Left ventricle myocardium superior (tissue), 1 donor: Measurements from ENCODE around the gene UXS1. TPM values are rescaled to one million over a fixed set of nuclear protein-coding genes. Genes with fewer than 3 reads are reported as not detected.

ENCODE experiments used
- ATAC-seq: fragments of 200-7000 bp; cut with Tn5 transposase; one replicate; pipeline ENCODE4 v1.9.1; 2020; ENCODE audit warnings: mild to moderate bottlenecking, moderate library complexity
- DNase-seq: peaks from one replicate; pipeline ENCODE4 v3.0.0-alpha.2; 2020
- intact Hi-C: fragments of 100-400 bp; cut with micrococcal nuclease; formaldehyde crosslinking; loops from one replicate; pipeline ENCODE4 v1.11.0; 2022
- total RNA-seq: library from RNA; stranded (reverse); fragmentation: NEBNext Ultra II Directional; extraction: Animal tissue kit (Norgen Biotek cat#: 25700); gene quantifications from one replicate; pipeline ENCODE4 v1.2.1, GENCODE V29; 2021
- donor health status: DM: no; HTN: yes; CAD: no; lungs with severe emphysema.

The UXS1 gene
- total RNA-seq, 1 donor from 2014 or later: 21.7 TPM

DNA sequence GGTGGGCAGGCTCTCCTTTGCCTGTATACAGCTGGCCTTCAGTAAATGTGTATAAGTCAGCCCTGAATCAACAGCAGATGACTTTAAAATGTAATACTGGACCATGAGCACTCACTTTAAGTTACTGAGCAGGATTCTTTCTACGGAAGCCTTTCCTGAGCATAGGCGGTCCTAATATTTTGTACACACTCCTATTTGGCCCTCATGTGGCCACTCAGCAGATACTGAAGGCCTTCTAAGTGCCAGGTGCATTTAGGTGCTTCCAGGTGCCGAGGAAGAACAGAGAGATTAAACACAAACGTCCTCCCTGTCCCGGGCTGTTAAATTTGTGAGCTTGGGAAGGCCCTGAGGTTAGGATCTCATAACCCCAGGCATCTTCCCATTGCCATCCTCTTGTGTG is 27.0 kb downstream of the UXS1 start:
- intact Hi-C loops: no loop called here
- ATAC-seq (no peak), DNase-seq (no peak)

DNA sequence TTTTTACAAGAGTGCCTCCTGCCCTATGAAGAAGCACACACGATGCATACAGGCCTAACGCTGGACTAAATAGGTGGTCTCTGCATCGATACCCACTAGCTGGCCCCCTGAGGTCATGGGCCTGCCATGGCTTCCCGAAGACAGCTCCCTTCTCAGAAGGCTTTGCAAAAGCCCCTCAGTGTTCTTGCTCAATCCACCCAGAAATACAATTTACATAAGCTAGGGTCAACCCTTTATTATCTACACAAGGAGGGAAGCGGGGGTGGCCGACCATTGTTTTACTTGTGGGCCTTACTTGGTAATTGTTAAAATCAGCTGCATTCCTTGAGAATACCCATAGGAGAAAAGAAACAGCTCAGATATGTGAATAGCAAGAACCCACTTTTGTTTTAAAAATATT is 28.5 kb downstream of the UXS1 start:
- no peak for ATAC-seq
- intact Hi-C loops: no loop called here

DNA sequence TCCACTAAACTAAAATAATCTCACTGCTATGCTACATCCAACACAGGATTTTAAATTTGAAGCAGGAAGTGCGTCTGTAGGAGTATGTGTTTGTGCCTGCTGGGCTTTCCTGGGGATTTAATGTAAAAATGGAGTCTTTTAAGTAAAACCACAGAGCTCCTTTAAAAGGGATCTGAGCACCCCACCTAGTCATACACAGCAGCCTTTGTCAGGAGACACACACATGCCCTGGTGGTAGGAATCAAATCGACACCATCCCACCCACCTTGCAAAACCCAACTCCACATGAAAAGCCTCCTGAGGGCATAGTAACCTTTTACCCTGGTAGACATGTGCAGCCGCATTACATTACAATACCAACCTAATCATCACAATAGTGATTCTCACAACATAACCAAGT is 29.1 kb downstream of the UXS1 start:
- ATAC-seq: no peak
- intact Hi-C loops: no loop called here
- no peak for DNase-seq

More for the DNA sequence above, 28.5 kb downstream of the UXS1 start:
- no peak for DNase-seq

DNA sequence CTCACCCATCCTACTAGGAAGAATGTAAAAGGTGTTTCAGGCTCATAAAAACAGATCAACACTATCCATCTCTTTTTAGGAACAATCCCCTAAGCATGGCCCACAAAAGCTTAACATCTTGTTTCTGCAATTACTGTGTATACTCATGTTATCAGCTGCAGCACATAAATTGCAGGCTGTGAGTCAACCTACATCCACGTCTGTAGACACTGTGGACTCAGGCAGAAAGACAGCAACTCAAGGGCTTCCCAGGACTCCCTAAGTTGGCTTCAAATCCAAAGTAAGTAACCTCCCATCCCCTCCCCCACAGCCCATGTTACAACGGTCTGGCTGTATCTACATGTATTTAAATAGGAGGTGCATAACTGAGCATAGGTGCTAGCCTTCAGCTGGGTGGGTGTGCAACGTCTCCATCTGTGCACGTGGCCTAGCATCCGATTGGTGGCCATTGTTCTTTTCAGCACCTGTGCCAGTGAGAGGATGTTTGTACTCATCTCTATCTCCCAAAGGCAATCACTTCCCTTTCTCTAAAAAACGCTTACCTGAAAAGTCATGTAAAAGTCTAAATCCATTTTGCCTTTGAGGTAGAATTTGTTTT is 30.1 kb downstream of the UXS1 start:
- no peak for DNase-seq
- ATAC-seq: no peak
- intact Hi-C loops: no loop called here

DNA sequence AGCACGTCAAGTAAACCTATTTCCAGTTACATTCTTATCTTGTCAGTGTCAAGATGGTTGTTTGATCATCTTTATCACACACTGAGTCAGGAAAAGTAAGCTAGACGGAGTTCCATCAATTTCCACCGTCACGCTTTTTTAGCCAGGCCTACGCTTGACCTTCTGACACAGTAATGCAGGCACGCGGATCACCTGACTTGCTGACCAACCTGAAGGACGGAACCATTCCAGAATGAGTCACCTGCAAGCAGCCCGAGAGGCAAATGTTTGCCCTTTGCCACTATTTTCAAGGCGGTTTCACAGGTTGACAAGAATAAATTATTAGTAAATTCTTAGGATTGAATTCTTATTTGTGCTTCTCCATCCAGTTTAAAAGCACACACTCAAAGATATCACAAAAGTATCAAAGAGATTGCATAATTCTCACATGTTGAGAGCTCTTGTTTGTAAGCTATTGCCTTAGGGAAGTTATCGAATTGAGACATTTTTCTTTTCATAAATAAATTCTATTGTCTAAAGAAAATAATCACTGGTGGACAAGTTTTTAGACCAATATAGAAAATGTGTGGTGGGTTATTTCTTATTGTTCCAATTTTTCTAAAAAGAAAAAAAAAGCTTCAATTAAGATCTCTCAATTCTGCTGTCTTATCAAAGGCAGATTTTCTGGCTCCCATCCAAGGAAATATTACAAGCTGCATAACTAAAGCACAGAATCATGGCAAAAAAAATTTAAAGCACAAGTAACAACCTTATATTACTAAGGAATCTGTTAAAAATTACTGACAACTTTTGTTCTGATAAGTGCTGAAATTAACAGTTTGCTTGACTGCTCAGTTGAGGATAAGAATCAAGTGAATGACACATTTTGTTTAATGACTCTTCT is 31.9 kb downstream of the UXS1 start:
- no peak for DNase-seq
- intact Hi-C loops: no loop called here

DNA sequence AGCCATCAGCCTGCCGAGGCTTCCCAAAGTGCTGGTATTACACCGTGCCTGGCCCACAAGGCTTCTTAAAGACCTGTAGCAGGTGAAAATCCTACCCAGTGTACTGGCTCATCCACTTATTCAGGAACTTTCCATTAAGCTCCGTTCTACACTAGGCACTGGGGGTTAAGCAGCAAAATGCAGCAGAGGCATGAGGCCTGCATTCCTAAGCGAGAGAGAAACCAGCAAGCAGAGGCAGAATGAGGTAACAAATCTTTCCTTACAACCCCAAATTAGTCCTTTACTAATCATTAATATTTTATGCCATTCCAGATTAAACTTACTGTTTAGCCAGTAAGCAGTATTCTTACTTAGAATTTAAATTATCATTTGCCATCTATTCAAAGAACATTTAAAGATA is 32.8 kb downstream of the UXS1 start:
- intact Hi-C loops: no loop called here
- DNase-seq: no peak
- ATAC-seq: no peak

More for the DNA sequence above, 31.9 kb downstream of the UXS1 start:
- peak; percentile 48 for ATAC-seq

DNA sequence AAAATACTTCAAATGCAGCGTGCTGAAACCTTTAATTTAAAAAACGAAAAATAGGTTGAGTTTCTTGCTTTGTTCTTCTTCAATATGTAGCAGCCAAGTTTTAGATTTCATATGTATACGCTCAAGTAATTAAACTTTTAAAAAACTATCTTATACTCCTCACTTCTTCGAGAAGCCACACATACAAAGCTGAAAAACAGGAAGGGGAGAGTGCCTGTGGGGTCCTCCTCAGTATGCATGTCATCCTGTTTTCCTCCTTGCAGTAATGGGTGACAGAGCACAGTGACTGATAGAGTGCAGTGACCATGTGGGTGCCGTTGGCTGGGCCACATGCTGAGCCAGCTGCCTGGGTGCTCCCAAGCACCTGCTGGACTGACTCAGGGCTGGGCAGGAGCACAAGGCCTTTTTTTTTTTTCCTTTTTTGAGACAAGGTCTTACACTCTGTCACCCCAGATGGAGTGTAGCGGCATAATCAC is 33.3 kb downstream of the UXS1 start:
- DNase-seq (no peak), ATAC-seq (no peak)
- intact Hi-C loops: no loop called here

DNA sequence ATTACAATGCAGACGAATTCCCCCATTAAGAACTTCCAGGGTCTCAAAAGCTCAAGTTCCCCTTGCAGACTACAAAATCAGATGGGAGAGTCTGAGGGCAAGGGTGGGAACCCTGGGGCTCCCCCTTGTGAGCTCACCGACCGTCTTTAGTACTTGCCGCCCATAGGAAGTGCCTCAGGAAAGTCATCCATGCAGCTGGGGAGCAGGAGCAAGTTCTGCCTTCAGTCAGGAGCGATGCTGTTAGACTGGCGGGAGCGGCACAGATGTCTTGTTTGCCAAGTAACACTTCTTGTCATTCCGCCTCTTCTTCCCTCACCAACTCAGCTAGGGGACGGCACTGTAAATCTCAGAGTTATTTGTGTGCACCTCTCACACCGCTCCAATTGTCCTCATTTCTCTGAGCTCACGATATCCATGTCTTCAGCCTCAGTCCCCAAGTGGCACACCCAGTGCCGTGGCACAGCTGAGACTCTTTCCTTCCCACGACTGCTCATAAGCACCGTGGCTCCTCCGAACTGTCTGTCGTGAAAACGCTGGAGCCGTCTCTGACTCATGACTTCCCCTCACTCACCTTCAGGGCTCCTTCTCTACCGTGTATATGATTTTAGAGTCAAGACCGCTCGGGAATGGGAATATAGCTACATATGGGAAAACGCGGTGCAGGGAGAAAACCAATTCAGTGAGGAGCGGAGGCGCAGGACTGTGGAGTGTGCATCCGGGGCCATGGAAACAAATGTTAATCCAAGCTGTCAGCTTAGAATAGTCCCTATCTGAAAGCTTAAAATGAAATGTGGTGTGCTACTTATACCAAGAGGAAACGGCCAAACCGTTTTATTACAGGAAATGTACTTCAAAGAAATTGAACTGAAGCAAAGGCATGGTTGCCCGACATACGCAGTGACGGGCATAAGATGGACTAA is 34.0 kb downstream of the UXS1 start:
- intact Hi-C loops: no loop called here
- DNase-seq (no peak), ATAC-seq (no peak)

DNA sequence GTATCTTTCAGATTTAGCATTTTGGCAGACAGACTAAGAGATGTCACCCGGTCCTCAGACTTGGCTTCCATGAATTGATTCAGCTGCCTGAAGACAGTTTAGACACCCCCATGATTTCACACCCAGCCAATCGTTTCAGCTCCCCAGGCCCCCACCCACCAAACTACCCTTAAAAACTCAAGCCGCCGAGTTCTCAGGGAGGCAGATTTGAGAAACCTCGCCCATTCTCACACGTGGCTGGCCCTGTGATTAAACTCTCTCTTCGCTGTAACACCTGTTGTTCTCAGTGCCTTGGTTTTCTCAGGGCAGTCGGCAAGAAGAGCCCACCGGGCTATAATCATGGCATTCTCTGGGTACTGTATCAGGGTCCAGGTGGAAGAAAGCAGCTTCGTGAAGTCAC is 35.2 kb downstream of the UXS1 start:
- DNase-seq (no peak), ATAC-seq (no peak)
- intact Hi-C loops: no loop called here

DNA sequence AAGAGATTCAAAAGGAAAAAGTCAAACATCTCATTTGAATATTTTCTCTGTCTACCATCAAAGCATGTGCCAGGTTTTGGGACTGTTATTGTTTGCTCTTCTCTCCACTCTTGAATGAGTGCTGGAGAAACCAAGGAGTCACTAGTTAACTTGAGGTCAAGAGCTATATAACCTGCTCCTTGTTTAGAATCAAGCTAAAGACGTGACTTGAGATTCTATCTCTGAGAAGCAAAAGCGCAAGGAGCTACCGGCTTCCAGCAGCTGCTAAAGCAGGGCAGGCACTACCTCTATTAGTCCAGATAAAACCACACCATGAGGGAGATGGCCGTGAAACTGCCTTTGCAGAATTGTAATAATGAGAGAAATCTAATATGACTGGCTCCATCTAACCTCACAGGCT is 36.0 kb downstream of the UXS1 start:
- intact Hi-C loops: no loop called here
- DNase-seq: no peak
- ATAC-seq: no peak

DNA sequence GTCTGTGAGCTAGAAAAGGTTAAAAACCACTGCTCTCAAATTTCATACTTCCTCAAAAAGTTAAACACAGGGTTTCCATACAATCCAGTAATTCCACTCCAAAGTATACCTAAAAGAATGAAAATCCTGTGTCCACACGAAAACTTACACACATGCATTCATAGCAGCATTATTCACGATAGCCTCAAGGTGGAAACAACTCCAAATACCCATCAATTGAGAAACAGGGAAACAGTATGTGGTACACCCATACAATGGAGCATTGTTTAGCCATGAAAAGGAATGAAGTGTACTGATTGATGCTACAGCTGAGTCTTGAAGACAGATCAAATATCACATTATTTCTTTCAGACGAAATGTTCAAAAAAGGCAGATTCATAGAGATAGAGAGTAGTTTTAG is 36.7 kb downstream of the UXS1 start:
- DNase-seq (no peak), ATAC-seq (no peak)
- intact Hi-C loops: no loop called here

DNA sequence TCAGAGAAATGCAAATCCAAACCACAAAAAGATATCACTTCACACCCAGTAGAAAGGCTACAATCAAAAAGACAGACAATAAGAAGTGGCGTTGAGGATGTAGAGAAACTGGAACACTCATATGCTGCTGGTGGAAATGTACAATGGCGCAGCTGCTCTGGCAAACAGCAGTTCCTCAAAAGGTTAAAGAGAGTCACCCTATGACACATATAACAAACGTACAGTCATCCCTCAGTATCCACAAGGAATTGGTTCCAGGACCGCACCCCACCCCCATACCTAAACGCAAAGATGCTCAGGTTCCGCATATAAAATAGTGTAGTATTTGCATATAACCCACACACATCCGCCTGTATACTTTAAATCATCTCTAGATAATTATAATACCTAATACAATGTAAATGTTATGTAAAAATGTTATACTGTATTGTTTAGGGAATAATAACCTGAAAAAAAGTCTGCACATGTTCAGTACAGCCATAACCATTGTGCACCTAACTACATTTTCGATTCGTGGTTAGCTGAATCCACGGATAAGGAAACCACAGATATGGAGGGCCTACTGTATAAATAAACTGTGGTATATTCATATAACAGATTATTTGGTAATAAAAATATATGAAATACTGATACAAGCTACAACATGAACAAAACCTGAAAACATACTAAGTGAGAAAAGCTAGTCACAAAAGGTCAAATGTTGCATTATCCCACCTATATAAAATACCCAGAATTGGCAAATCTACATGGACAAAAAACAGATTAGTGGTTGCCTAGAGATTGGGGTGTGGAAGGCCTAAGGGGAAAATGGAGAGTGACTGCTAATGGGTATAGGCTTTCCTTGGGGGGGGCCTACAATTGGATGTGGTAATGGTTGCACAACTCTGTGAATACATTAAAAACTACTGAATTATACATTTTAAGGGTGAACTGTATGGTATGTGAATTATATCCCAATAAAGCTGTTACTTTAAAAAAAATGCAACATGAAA is 37.5 kb downstream of the UXS1 start:
- intact Hi-C loops: no loop called here
- DNase-seq (no peak), ATAC-seq (no peak)

DNA sequence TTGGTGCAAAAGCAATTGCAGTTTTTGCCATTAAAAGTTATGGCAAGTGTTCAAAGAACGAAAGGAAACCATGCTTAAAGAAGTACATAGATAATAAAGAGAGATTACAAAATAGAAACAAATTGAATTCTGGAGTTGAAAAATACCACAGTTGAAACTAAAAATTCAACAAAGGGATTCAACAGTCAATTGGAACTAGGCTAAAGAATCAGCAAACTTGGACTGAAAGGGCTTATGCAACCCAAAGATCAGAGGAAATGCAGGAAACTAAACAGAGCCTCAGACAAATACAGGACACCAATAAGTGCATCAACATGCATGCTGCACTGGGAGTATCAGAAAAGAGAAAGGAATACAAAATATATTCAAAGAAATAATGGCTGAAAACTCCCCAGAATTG is 40.3 kb downstream of the UXS1 start:
- DNase-seq: no peak
- no peak for ATAC-seq
- intact Hi-C loops: no loop called here

DNA sequence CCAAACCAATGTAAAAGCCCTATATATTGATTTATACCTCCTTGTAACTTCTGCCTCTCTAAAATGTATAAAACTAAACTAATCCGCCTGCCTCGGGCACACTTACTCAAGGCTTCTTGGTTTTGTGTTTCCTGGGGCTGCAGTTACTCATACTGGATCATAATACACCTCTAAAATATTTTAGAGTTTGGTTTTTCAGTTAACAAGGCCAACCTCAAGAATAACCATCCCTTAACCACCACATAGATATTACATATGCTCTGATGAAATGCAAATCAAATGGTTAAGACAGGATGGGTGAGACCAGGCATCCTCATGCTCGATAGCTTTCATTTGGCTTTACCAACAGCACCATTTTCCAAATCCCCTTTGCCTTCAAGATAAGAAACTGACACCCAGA is 46.4 kb downstream of the UXS1 start:
- ATAC-seq (no peak), DNase-seq (no peak)
- intact Hi-C loops: no loop called here

DNA sequence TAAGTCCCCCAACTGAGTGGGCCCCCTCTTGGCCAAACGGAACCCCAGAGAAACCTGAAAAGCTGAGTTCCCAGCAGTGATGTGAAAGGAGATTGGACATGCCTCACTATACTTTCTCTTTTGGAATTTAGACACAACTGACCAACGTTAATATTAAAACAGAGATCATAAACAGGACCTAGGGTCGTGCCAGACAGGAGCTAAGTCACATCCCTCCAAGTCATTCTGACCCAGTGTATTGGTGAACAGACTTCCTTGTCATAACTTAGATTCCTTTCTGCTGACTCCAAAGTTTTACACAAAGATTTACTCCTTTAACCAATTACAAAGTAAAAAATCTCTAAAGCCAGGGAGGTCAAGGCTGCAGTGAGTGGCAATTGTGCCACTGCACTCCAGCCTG is 46.9 kb downstream of the UXS1 start:
- no peak for DNase-seq
- no peak for ATAC-seq
- intact Hi-C loops: no loop called here

DNA sequence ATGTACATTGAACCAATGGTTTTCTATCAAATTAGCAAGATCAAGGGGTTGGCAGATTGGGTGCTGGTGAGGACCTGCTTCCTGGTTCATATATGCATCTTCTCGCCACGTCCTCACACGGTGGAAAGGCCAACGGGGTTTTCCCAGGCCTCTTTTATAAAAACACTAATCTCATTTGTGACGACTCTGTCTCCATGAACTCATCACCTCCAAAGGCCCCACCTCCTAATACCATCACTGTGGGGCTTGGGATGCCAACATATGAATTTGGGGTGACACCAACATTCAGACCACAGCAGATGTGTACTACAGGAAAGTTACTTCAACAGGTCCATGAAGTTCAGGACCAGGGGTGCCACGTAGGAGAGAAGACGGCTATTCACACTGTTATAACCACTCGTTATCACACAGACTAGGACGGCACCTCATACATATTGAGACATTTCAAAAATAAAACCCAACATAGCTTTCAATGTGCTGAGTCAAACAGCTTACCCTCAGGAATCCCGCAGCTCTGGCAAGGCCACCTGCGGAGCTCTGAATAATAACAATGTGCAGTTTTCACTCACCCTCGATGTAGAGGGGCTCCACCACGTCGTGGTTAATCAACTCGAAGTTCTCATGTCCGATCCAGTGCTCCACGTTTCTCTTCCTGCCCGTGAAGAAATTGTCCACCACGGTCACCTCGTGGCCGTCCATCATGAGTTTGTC is 49.3 kb downstream of the UXS1 start:
- intact Hi-C loops: no loop called here
- no peak for ATAC-seq
- DNase-seq: no peak

DNA sequence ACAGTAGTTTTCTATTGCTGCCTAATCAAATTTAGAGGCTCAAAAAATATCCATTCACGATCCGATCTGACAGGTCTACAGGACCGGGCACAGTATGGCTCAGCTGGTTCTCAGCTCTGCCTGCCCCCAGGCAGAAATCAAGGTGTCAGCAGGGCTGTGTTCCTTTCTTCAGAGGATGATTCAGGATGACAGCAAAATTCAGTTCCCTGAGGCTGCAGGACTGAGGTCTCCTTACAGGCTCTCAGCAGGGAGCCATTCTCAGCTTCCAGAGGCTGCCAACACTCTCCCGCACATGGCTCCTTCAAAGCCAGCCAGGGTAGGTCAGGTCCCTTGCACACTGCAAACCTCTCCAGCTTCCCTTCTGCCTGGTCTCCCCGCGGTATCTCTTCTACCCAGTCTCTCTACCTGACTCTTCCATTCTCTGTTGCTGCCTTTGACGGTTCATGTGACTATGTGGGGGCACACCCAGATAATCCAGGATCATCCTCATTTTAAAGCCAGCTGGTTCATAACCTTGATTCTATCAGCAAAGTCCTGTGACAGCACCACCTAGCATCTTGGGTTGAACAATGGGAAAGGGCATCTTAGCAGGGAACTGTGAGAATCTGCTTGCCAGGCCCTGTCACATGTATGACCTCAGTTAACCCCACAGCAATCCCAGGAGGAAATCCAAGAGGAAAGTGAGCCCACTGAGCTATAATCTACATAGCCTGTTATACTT is 50.4 kb downstream of the UXS1 start:
- DNase-seq: no peak
- no peak for ATAC-seq
- intact Hi-C loops: no loop called here
